Measurements from ENCODE around the gene AGXT. TPM values are rescaled to one million over a fixed set of nuclear protein-coding genes. Genes with fewer than 3 reads are reported as not detected.

The AGXT gene
- total and polyA plus RNA-seq, 2 of the 8 experiments (the other 6 are each of a cell fraction or from before 2014, with no cell fraction given) = 0.03 TPM; not detected in 1

DNA sequence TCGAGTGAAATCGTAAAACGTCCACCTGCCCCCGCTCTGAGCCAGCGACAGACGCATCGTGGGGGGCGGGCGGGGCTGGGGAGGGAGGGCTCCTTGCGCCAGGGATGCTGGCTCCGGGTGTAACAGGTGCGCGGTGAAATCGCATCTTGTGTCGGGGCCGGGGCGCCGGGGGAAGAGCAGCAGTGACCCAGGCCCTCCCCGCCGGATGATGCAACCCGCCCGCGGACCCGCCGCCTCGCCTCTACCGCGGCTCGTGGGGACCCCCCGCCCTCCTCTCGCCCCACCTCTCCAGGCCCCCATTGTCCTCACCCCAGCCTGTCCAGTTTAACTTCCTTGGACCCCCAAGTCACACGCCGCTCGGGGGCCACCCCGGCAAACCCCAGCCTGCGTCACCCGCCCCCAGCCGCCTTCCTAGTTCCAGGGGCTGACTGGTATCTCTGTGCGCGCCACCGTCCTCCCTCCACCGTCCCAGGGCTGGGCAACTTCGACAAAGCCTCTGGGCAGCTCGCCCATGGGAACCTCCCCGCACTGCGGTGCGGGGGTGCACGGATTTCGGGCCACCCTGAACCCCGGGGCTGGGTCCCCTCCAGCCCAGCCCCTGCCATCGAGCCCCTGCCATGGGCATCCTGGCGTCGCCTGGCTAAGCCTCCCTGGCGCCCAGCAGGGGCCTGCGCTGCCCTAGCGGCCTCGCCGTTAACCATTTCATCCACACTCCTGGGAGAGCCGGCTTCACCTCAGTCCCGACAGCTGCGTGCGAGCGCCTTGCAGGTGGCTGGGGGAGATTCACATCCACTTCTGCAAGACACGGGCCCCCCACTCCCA is 47.8 kb upstream of the AGXT start (continued):
- no peak for TF ChIP-seq TCF12 (IDR thresholded peaks at IDR 0.05; ENCODE audit: low read depth, low read length)
- peak; percentile 34; the same call in 1 of the 2 replicates for TF ChIP-seq JUND (IDR thresholded peaks at IDR 0.05; ENCODE audit: low read length)
- TF ChIP-seq, protein P1, sequence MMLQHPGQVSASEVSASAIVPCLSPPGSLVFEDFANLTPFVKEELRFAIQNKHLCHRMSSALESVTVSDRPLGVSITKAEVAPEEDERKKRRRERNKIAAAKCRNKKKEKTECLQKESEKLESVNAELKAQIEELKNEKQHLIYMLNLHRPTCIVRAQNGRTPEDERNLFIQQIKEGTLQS (IDR thresholded peaks at IDR 0.05; ENCODE audit: insufficient read depth, low read depth, low read length) = 0 out of 2 replicates have a peak, but pooled peaks have one; percentile 48
- peak; percentile 84 for TF ChIP-seq CEBPB (IDR thresholded peaks at IDR 0.05; ENCODE audit: low read depth, low read length)
- no peak for TF ChIP-seq BACH1 (IDR thresholded peaks at IDR 0.05; ENCODE audit: low read length)
- TF ChIP-seq TAF1 (IDR thresholded peaks at IDR 0.05; ENCODE audit: low read depth, low read length) = peak; percentile 34; the same call in 1 of the 2 replicates
- TF ChIP-seq, protein P2, sequence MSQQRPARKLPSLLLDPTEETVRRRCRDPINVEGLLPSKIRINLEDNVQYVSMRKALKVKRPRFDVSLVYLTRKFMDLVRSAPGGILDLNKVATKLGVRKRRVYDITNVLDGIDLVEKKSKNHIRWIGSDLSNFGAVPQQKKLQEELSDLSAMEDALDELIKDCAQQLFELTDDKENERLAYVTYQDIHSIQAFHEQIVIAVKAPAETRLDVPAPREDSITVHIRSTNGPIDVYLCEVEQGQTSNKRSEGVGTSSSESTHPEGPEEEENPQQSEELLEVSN (IDR thresholded peaks at IDR 0.05) = peak; percentile 46; the same call in 1 of the 2 replicates
- TF ChIP-seq SP1 (IDR thresholded peaks at IDR 0.05; ENCODE audit: low read depth, low read length) = no peak
- 0 out of 2 replicates have a peak, but pooled peaks have one; percentile 23 for TF ChIP-seq KDM1A (IDR thresholded peaks at IDR 0.05; ENCODE audit: borderline replicate concordance, low read length)
- TF ChIP-seq, protein P3, sequence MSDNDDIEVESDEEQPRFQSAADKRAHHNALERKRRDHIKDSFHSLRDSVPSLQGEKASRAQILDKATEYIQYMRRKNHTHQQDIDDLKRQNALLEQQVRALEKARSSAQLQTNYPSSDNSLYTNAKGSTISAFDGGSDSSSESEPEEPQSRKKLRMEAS (IDR thresholded peaks at IDR 0.05) = peak; percentile 64; the same call in 1 of the 2 replicates
- no peak for TF ChIP-seq CBX8 (IDR thresholded peaks at IDR 0.05; ENCODE audit: borderline replicate concordance, low read depth, low read length)
- peak; percentile 45; the same call in 1 of the 2 replicates for TF ChIP-seq TBP (IDR thresholded peaks at IDR 0.05; ENCODE audit: low read depth, low read length)
- TF ChIP-seq YY1 (IDR thresholded peaks at IDR 0.05; ENCODE audit: low read depth, low read length) = peak; percentile 17; the same call in 1 of the 2 replicates
- TF ChIP-seq KDM5A (IDR thresholded peaks at IDR 0.05; ENCODE audit: low read length) = no peak

Measured in H1 (cell line).